HCT116 (cell line): ENCODE results near the gene MEIS1. TPM values are rescaled to one million over a fixed set of nuclear protein-coding genes. Genes with fewer than 3 reads are reported as not detected.

Experiments
- ATAC-seq: fragments of 200-7000 bp; cut with Tn5 transposase; 2 replicates; pipeline ENCODE4 v1.9.1; 2020; ENCODE audit warnings: mild to moderate bottlenecking, moderate library complexity
- BruUV-seq: library from RNA; stranded (reverse); fragments of 400-500 nt; replicated peaks from 2 replicates; lab custom pipeline; 2021; lab: Mats Ljungman, UMichigan
- CTCF ChIA-PET: fragments of 300-600 bp; sonication (Branson Sonifier 250); formaldehyde crosslinking; loops from one replicate; lab custom pipeline; 2021; ENCODE audit warnings: antibody characterized with exemption; lab: Charles Lee
- POLR2A ChIA-PET: fragments of 300-600, 350-600 bp; sonication (Branson Sonifier 250); formaldehyde crosslinking; loops from one replicate; lab custom pipeline; 2021; ENCODE audit warnings: antibody characterized with exemption; lab: Charles Lee
- RAD21 ChIA-PET, 2 experiments: fragments of 300-600 bp; sonication (Branson Sonifier 250); formaldehyde crosslinking; loops; one replicate each; lab custom pipeline; 2023; ENCODE audit warnings: low total read pairs in 2 of 2; ENCODE audit not compliant: uncharacterized antibody in 2 of 2, unreplicated experiment in 2 of 2, low non-redundant PET in 1 of 2; lab: Charles Lee
- DNase-seq: peaks from one replicate; pipeline ENCODE4 v3.0.0-alpha.2; 2010; ENCODE audit warnings: low read depth, low spot score
- H2AFZ ChIP-seq: fragments of 200-600 bp; shearing (Covaris generic), sonication (generic); 2 replicates; pipeline ENCODE4 v1.6.1; 2017; ENCODE audit warnings: low read depth, mixed run types, mixed read lengths, antibody characterized with exemption, low read length; ENCODE audit not compliant: poor library complexity, severe bottlenecking
- H3K27ac ChIP-seq: 2 replicates; pipeline ENCODE4 v1.5.1; 2012; ENCODE audit warnings: low read depth, low read length
- H3K27me3 ChIP-seq: fragments of 200-600 bp; sonication (generic); 2 replicates; pipeline ENCODE4 v1.6.1; 2016; ENCODE audit warnings: mixed run types, low read length, mixed read lengths; ENCODE audit not compliant: insufficient read depth
- H3K36me3 ChIP-seq, 2 experiments: fragments of 200-500 bp in 1 of 2; fragments of 200-600 bp in 1 of 2; sonication (Bioruptor generic) in 1 of 2; sonication (generic) in 1 of 2; 2 replicates each; pipeline versions ENCODE4 v1.5.1 to v1.6.1; 2014 to 2016; ENCODE audit warnings: low read length in 2 of 2, inconsistent platforms in 1 of 2, mixed read lengths in 1 of 2, mixed run types in 1 of 2; ENCODE audit not compliant: insufficient read depth in 2 of 2, control insufficient read depth in 1 of 2
- H3K4me1 ChIP-seq, 2 experiments: fragments of 200-600 bp in 1 of 2; sonication (generic) in 1 of 2; 2 replicates each; pipeline versions ENCODE4 v1.5.1 to v1.6.1; 2012 to 2017; ENCODE audit warnings: low read length in 2 of 2, inconsistent platforms in 1 of 2, mild to moderate bottlenecking in 1 of 2, mixed read lengths in 1 of 2, mixed run types in 1 of 2, moderate library complexity in 1 of 2; ENCODE audit not compliant: insufficient read depth in 2 of 2, control insufficient read depth in 1 of 2
- H3K4me2 ChIP-seq: fragments of 200-600 bp; sonication (generic); 2 replicates; pipeline ENCODE4 v1.6.1; 2017; ENCODE audit warnings: mixed run types, low read length, mixed read lengths
- H3K4me3 ChIP-seq, 2 experiments: fragments of 200-600 bp in 1 of 2; sonication (generic) in 1 of 2; replicated peaks in 1 of 2; 2 replicates each; pipeline ENCODE4 v1.5.1; 2011 to 2016; ENCODE audit warnings: low read length in 2 of 2, control low read depth in 1 of 2, low read depth in 1 of 2, mild to moderate bottlenecking in 1 of 2, mixed read lengths in 1 of 2, mixed run types in 1 of 2
- H3K79me2 ChIP-seq: fragments of 200-600 bp; sonication (generic); 2 replicates; pipeline ENCODE4 v1.6.1; 2017; ENCODE audit warnings: mild to moderate bottlenecking, mixed run types, low read length, moderate library complexity, mixed read lengths; ENCODE audit not compliant: insufficient read depth
- H3K9ac ChIP-seq: fragments of 200-600 bp; sonication (generic); 2 replicates; pipeline ENCODE4 v1.6.1; 2016; ENCODE audit warnings: low read length, mixed read lengths
- H3K9me2 ChIP-seq: fragments of 200-600 bp; sonication (generic), shearing (Covaris generic); 2 replicates; pipeline ENCODE4 v1.6.1; 2017; ENCODE audit warnings: mixed run types, mild to moderate bottlenecking, moderate library complexity; ENCODE audit not compliant: insufficient read depth
- H3K9me3 ChIP-seq, 2 experiments: fragments of 200-500 bp in 1 of 2; fragments of 200-600 bp in 1 of 2; sonication (Bioruptor generic) in 1 of 2; sonication (generic) in 1 of 2; 2 replicates each; pipeline ENCODE4 v1.6.1; 2014 to 2017; ENCODE audit warnings: low read length in 2 of 2, mixed read lengths in 2 of 2, inconsistent platforms in 1 of 2, low read depth in 1 of 2, mild to moderate bottlenecking in 1 of 2, mixed run types in 1 of 2, moderate library complexity in 1 of 2; ENCODE audit not compliant: control insufficient read depth in 1 of 2, insufficient read depth in 1 of 2
- H4K20me1 ChIP-seq: fragments of 200-600 bp; sonication (generic), shearing (Covaris generic); 2 replicates; pipeline ENCODE4 v1.6.1; 2017; ENCODE audit warnings: mixed run types, mild to moderate bottlenecking, moderate library complexity; ENCODE audit not compliant: insufficient read depth
- CBX3 ChIP-seq: IDR thresholded peaks from 2 replicates; pipeline ENCODE4 v1.6.1; 2012; ENCODE audit warnings: low read depth
- ELF1 ChIP-seq: IDR thresholded peaks from 2 replicates; pipeline ENCODE4 v1.6.1; 2012; ENCODE audit warnings: low read depth, borderline replicate concordance
- EZH2 ChIP-seq: fragments of 200-600 bp; sonication (generic); IDR thresholded peaks from 2 replicates; pipeline ENCODE4 v1.6.1; 2017; ENCODE audit warnings: antibody characterized with exemption, mixed run types
- EZH2phosphoT487 ChIP-seq: fragments of 200-600 bp; IDR thresholded peaks from 2 replicates; pipeline ENCODE4 v1.6.1; 2018; ENCODE audit warnings: antibody characterized with exemption, borderline replicate concordance
- JUND ChIP-seq: IDR thresholded peaks from 2 replicates; pipeline ENCODE4 v1.6.1; 2012
- POLR2A ChIP-seq: IDR thresholded peaks from 2 replicates; pipeline ENCODE4 v1.7.0; 2011; ENCODE audit warnings: borderline replicate concordance; ENCODE audit not compliant: insufficient read depth, insufficient read length; ENCODE audit errors: extremely low read depth
- POLR2AphosphoS5 ChIP-seq: IDR thresholded peaks from 2 replicates; pipeline ENCODE4 v1.6.1; 2011; ENCODE audit warnings: mild to moderate bottlenecking, low read depth, low read length, moderate library complexity
- SP1 ChIP-seq: IDR thresholded peaks from 2 replicates; pipeline ENCODE4 v1.6.1; 2012; ENCODE audit warnings: low read depth
- TCF7L2 ChIP-seq: IDR thresholded peaks from 2 replicates; pipeline ENCODE4 v1.7.0; 2011; ENCODE audit warnings: borderline replicate concordance, inconsistent platforms; ENCODE audit not compliant: insufficient read depth, insufficient read length; ENCODE audit errors: extremely low read depth
- YY1 ChIP-seq: IDR thresholded peaks from 2 replicates; pipeline ENCODE4 v1.6.1; 2011; ENCODE audit warnings: low read length, low read depth, moderate library complexity, mild to moderate bottlenecking; ENCODE audit not compliant: insufficient replicate concordance; ENCODE audit errors: extremely low read depth
- intact Hi-C: fragments of 100-400 bp; cut with micrococcal nuclease; formaldehyde crosslinking; loops from 2 replicates; pipeline ENCODE4 v1.10.0; 2022
- total RNA-seq: library from RNA; stranded (reverse); gene quantifications from one replicate; pipeline ENCODE4 v1.2.1, GENCODE V29; 2021; ENCODE audit not compliant: unreplicated experiment
- TF ChIP-seq, protein P1 (sequence below): IDR thresholded peaks from 2 replicates; pipeline ENCODE4 v1.6.1; 2011; ENCODE audit warnings: mild to moderate bottlenecking, low read length, moderate library complexity; ENCODE audit not compliant: insufficient replicate concordance; ENCODE audit errors: extremely low read depth
- TF ChIP-seq, protein P2 (sequence below): IDR thresholded peaks from 2 replicates; pipeline ENCODE4 v1.6.1; 2012

The MEIS1 gene
- total RNA-seq, 1 experiment from 2014 or later: 0.32 TPM

DNA sequence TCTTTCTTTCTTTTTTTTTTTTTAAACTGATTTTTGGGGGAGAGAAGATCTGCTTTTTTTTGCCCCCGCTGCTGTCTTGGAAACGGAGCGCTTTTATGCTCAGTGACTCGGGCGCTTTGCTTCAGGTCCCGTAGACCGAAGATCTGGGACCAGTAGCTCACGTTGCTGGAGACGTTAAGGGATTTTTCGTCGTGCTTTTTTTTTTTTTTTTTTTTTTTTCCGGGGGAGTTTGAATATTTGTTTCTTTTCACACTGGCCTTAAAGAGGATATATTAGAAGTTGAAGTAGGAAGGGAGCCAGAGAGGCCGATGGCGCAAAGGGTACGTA, 587 bp downstream of the MEIS1 start:
- RAD21 ChIA-PET: no interaction called here
- Histone ChIP-seq H3K4me2 (no peak overlapping the region), H3K36me3 (no peaks in the 10 kb centered on the region), H3K4me1 (no peaks in the 10 kb centered on the region), H3K9me2 (no peaks in the 10 kb centered on the region), H3K79me2 (no peaks in the 10 kb centered on the region), H4K20me1 (no peaks in the 10 kb centered on the region), H2AFZ (no peak overlapping the region), H3K27ac (no peak overlapping the region), H3K27me3 (no peaks in the 10 kb centered on the region), H3K9ac (no peak overlapping the region), H3K4me3 (no peak overlapping the region), H3K9me3 (no peaks in the 10 kb centered on the region)
- CTCF ChIA-PET: no interaction called here
- ATAC-seq: no peak
- no peak for TF ChIP-seq POLR2A
- TF ChIP-seq CBX3: no peak
- TF ChIP-seq, protein P1, sequence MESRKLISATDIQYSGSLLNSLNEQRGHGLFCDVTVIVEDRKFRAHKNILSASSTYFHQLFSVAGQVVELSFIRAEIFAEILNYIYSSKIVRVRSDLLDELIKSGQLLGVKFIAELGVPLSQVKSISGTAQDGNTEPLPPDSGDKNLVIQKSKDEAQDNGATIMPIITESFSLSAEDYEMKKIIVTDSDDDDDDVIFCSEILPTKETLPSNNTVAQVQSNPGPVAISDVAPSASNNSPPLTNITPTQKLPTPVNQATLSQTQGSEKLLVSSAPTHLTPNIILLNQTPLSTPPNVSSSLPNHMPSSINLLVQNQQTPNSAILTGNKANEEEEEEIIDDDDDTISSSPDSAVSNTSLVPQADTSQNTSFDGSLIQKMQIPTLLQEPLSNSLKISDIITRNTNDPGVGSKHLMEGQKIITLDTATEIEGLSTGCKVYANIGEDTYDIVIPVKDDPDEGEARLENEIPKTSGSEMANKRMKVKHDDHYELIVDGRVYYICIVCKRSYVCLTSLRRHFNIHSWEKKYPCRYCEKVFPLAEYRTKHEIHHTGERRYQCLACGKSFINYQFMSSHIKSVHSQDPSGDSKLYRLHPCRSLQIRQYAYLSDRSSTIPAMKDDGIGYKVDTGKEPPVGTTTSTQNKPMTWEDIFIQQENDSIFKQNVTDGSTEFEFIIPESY: no peak
- no peak for TF ChIP-seq JUND
- TF ChIP-seq YY1: no peak
- TF ChIP-seq POLR2AphosphoS5: no peak
- no peak for DNase-seq
- intact Hi-C loops: no loop called here
- POLR2A ChIA-PET: no interaction called here
- no TSS peak for BruUV-seq

DNA sequence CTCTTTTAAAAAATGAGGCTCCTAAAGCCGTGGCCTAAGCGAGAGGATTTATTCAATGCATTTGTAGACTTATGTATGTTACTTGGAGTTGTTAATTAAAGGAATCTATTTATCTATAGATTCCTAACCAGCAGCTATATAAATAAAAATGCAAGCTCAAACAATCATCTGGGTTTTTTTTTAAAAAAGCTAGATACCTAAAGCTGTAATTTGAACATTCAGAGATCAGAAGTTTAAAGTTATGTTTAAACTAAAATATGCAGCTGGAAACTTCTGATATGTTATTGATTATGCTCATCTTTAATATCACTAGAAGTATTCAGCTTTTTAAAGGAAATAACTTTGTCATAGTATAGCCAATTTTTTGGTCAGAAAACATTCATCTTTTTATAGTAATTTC, 1.0 kb downstream of the MEIS1 start:
- no peaks in the 10 kb centered on the region for H3K4me1 ChIP-seq
- DNase-seq (no peak), ATAC-seq (no peak)
- ChIA-PET POLR2A (no interaction called here), CTCF (no interaction called here), RAD21 (no interaction called here)
- H3K27ac ChIP-seq: no peak overlapping the region
- no peaks in the 10 kb centered on the region for H3K79me2 ChIP-seq
- no peak overlapping the region for H3K4me2 ChIP-seq
- H3K9me2 ChIP-seq: no peaks in the 10 kb centered on the region
- no peaks in the 10 kb centered on the region for H4K20me1 ChIP-seq
- no peak overlapping the region for H2AFZ ChIP-seq
- intact Hi-C loops: no loop called here
- H3K27me3 ChIP-seq: no peaks in the 10 kb centered on the region
- no peaks in the 10 kb centered on the region for H3K36me3 ChIP-seq
- H3K9me3 ChIP-seq: no peaks in the 10 kb centered on the region
- H3K4me3 ChIP-seq: no peak overlapping the region
- H3K9ac ChIP-seq: no peak overlapping the region
- BruUV-seq: no TSS peak
- no peak for TF ChIP-seq POLR2AphosphoS5
- TF ChIP-seq ELF1: no peak
- no peak for TF ChIP-seq POLR2A
- TF ChIP-seq SP1: no peak
- no peak for TF ChIP-seq TCF7L2
- TF ChIP-seq JUND: no peak
- no peak for TF ChIP-seq CBX3
- TF ChIP-seq, protein P2, sequence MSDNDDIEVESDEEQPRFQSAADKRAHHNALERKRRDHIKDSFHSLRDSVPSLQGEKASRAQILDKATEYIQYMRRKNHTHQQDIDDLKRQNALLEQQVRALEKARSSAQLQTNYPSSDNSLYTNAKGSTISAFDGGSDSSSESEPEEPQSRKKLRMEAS: no peak
- TF ChIP-seq EZH2: no peak
- TF ChIP-seq EZH2phosphoT487: no peak
